PFSK-1 (cell line): ENCODE results near the gene EHD1.

Source experiments
- FOXP2 ChIP-seq: optimal IDR thresholded peaks from 2 replicates; pipeline ENCODE3; 2011; ENCODE audit warnings: borderline replicate concordance, control low read depth, inconsistent platforms; ENCODE audit not compliant: insufficient read depth; ENCODE audit errors: extremely low read length, extremely low read depth
- POLR2AphosphoS5 ChIP-seq: IDR thresholded peaks from 2 replicates; pipeline ENCODE4 v1.6.1; 2012; ENCODE audit warnings: low read depth, mild to moderate bottlenecking, control low read depth, low read length, moderate library complexity
- SIN3A ChIP-seq: IDR thresholded peaks from 2 replicates; pipeline ENCODE4 v1.6.1; 2012; ENCODE audit warnings: mild to moderate bottlenecking, low read length, moderate library complexity, borderline replicate concordance; ENCODE audit not compliant: insufficient read depth
- TAF1 ChIP-seq: IDR thresholded peaks from 2 replicates; pipeline ENCODE4 v1.6.1; 2012; ENCODE audit warnings: low read length, control low read depth, borderline replicate concordance; ENCODE audit not compliant: insufficient read depth

- TF ChIP-seq POLR2AphosphoS5: no peak
- no peak for TF ChIP-seq TAF1
- TF ChIP-seq SIN3A: no peak
- no peak for TF ChIP-seq FOXP2
Measured at GRCh38 chr11:64833509-64833908, 44.9 kb downstream of the EHD1 start.
